B cell (primary cell): ENCODE results near the gene FGFR3. TPM values are rescaled to one million over a fixed set of nuclear protein-coding genes. Genes with fewer than 3 reads are reported as not detected.

Source experiments
- ATAC-seq: fragments of 200-7000 bp; cut with Tn5 transposase; one replicate; pipeline ENCODE4 v1.10.0; 2021; ENCODE audit warnings: low read depth, mild to moderate bottlenecking, moderate number of reproducible peaks, moderate library complexity
- CTCF ChIA-PET: fragments of 350-600 bp; sonication (Branson Sonifier 250); formaldehyde crosslinking; loops from one replicate; lab custom pipeline; 2021; ENCODE audit warnings: antibody characterized with exemption, inconsistent platforms; lab: Charles Lee
- POLR2A ChIA-PET: fragments of 350-600 bp; sonication (Branson Sonifier 250); formaldehyde crosslinking; loops from one replicate; lab custom pipeline; 2021; ENCODE audit warnings: antibody characterized with exemption; lab: Charles Lee
- DNase-seq: peaks from one replicate; pipeline ENCODE4 v3.0.0; 2013
- H2AFZ ChIP-seq: 2 replicates; pipeline ENCODE4 v1.6.1; 2012; ENCODE audit warnings: mild to moderate bottlenecking, low read depth, low read length; ENCODE audit not compliant: insufficient read depth, poor library complexity, severe bottlenecking
- H3K27ac ChIP-seq, 2 donors: 1 replicate in 1 of 2; 2 replicates in 1 of 2; pipeline ENCODE4 v1.5.1; 2012 to 2013; ENCODE audit warnings: low read length in 2 of 2, mild to moderate bottlenecking in 2 of 2, moderate library complexity in 1 of 2
- H3K27me3 ChIP-seq, 4 experiments: fragments of 200-600 bp in 1 of 4; sonication (generic) in 1 of 4; replicated peaks in 1 of 4; 1 replicate in 2 of 4; 2 replicates in 2 of 4; pipeline versions ENCODE4 v1.6.1 to v1.7.0; 2013 to 2016; ENCODE audit warnings: low read length in 3 of 4, mild to moderate bottlenecking in 2 of 4, mixed read lengths in 1 of 4, moderate library complexity in 1 of 4; ENCODE audit not compliant: insufficient read depth in 4 of 4, control insufficient read depth in 3 of 4; ENCODE audit errors: control extremely low read depth in 1 of 4
- H3K36me3 ChIP-seq, 2 experiments: replicated peaks in 1 of 2; 1 replicate in 1 of 2; 2 replicates in 1 of 2; pipeline versions ENCODE4 v1.6.1 to v1.7.1; 2013; ENCODE audit warnings: low read length in 1 of 2; ENCODE audit not compliant: insufficient read depth in 2 of 2, control insufficient read depth in 1 of 2; ENCODE audit errors: control extremely low read depth in 1 of 2, extremely low read depth in 1 of 2
- H3K4me1 ChIP-seq, 2 donors: fragments of 200-600 bp in 1 of 2; sonication (generic) in 1 of 2; 1 replicate in 1 of 2; 2 replicates in 1 of 2; pipeline versions ENCODE4 v1.5.1 to v1.6.1; 2013 to 2017; ENCODE audit warnings: low read length in 2 of 2; ENCODE audit not compliant: control insufficient read depth in 2 of 2, insufficient read depth in 2 of 2
- H3K4me2 ChIP-seq: replicated peaks from 2 replicates; pipeline ENCODE3; 2012; ENCODE audit warnings: mild to moderate bottlenecking, low read depth, low read length; ENCODE audit not compliant: poor library complexity, severe bottlenecking
- H3K4me3 ChIP-seq, 5 experiments: fragments of 200-600 bp in 1 of 5; sonication (generic) in 1 of 5; 1 replicate in 3 of 5; 2 replicates in 2 of 5; pipeline versions ENCODE4 v1.5.1 to v1.7.0; 2011 to 2016; ENCODE audit warnings: low read length in 4 of 5, mild to moderate bottlenecking in 4 of 5, low read depth in 2 of 5, control low read depth in 1 of 5, moderate library complexity in 1 of 5; ENCODE audit not compliant: insufficient read depth in 1 of 5; ENCODE audit errors: control extremely low read depth in 1 of 5, extremely low read depth in 1 of 5
- H3K79me2 ChIP-seq: fragments of 200-600 bp; sonication (generic); one replicate; pipeline ENCODE4 v1.6.0; 2016; ENCODE audit warnings: low read length; ENCODE audit not compliant: control insufficient read depth, insufficient read depth
- H3K9ac ChIP-seq: fragments of 200-600 bp; sonication (generic); 2 replicates; pipeline ENCODE4 v1.6.1; 2017; ENCODE audit warnings: mild to moderate bottlenecking, low read length, moderate library complexity
- H3K9me3 ChIP-seq, 3 donors: one replicate each; pipeline versions ENCODE4 v1.6.1 to v1.7.1; 2013; ENCODE audit warnings: low read length in 2 of 3; ENCODE audit not compliant: control insufficient read depth in 2 of 3, insufficient read depth in 1 of 3; ENCODE audit errors: control extremely low read depth in 1 of 3
- H4K20me1 ChIP-seq: 2 replicates; pipeline ENCODE4 v1.6.0; 2012; ENCODE audit warnings: mild to moderate bottlenecking, low read length; ENCODE audit not compliant: insufficient read depth, control insufficient read depth, poor library complexity, severe bottlenecking
- H3K27ac Mint-ChIP-seq: one replicate; pipeline ENCODE4 v1.8.0; 2021; ENCODE audit warnings: mixed read lengths
- H3K27me3 Mint-ChIP-seq: one replicate; pipeline ENCODE4 v1.8.0; 2021; ENCODE audit warnings: mixed read lengths
- H3K4me1 Mint-ChIP-seq: one replicate; pipeline ENCODE4 v1.8.0; 2021; ENCODE audit warnings: mixed read lengths
- H3K4me3 Mint-ChIP-seq: one replicate; pipeline ENCODE4 v1.8.0; 2021; ENCODE audit warnings: mixed read lengths
- H3K9me3 Mint-ChIP-seq: one replicate; pipeline ENCODE4 v1.8.0; 2022; ENCODE audit warnings: mixed read lengths; ENCODE audit not compliant: insufficient read depth
- EZH2 ChIP-seq: IDR thresholded peaks from 2 replicates; pipeline ENCODE4 v1.6.1; 2012; ENCODE audit warnings: borderline replicate concordance, low read depth, mild to moderate bottlenecking, moderate library complexity, low read length; ENCODE audit not compliant: insufficient read depth, poor library complexity, severe bottlenecking
- WGBS: methylation state at CpG from one replicate; pipeline ENCODE4 v1.1.5; 2013; ENCODE audit warnings: missing lambda C conversion rate; ENCODE audit not compliant: insufficient coverage; 5-methylcytosine and 5-hydroxymethylcytosine counted together
- intact Hi-C: fragments of 100-400 bp; cut with micrococcal nuclease; formaldehyde crosslinking; loops from one replicate; pipeline ENCODE4 v1.10.0; 2022
- polyA plus RNA-seq: library from polyadenylated mRNA; depleted of rRNA; stranded (reverse); fragments of >200 nt; gene quantifications from 2 replicates; pipeline ENCODE4 v1.2.3, GENCODE V29; 2012
- total RNA-seq, 2 donors: library from RNA; stranded (reverse); fragments of 120-200 nt in 1 of 2; gene quantifications; 1 replicate in 1 of 2; 2 replicates in 1 of 2; pipeline versions ENCODE4 v1.2.3 to v1.2.4, GENCODE V29; 2013 to 2022
- TF ChIP-seq, protein P1 (sequence below): fragments of 200-600 bp; IDR thresholded peaks from one replicate; pipeline ENCODE4 v1.8.0; 2022; ENCODE audit warnings: antibody characterized with exemption, mild to moderate bottlenecking

Gene FGFR3
- total and polyA plus RNA-seq, 2 donors (not counting 1 experiment from before 2014, with no cell fraction given): not detected

DNA sequence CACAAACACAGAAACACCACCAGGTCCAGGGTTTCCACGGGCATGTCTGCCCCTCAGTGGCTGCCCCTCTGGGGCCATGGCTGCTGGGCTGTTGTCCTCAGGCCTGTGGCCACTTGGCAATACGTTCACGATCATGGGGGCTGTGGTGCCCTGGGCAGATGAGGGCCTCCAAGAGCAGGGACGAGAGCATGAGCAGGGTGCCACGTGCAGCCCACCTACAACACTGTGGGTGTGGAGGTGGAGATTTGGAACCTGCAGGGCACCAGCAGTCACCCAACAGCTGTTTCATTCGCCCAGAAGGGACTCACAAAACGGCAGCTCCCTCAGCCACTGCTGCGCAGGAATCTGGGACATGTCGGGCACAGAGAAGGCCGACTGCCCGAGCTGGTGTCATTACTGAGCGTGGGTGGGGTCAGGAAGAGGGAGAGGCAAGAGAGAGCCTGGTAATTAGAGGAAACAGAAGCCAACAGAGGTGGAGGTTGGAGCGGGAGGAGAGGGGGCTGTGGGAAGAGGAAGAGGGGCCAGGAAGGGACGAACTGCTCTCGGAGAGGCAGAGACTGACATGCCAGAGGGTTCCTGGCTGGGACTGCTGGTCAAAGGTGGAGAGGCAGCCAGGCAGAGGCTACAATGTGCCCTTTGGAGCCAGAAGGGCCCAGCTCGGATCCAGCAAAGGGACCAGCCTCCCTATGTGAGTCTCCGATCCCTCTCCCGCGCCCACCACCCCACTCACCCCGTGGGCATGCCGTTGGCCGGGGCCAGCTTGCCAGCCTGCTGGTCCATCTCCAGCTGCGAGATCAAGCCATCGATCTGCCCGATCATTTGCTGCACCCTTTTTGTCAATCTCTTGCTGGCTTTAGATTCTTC, 23.1 kb downstream of the FGFR3 start:
- no peaks in the 10 kb centered on the region for H3K4me1 ChIP-seq
- no peak for TF ChIP-seq EZH2
- TF ChIP-seq, protein P1, sequence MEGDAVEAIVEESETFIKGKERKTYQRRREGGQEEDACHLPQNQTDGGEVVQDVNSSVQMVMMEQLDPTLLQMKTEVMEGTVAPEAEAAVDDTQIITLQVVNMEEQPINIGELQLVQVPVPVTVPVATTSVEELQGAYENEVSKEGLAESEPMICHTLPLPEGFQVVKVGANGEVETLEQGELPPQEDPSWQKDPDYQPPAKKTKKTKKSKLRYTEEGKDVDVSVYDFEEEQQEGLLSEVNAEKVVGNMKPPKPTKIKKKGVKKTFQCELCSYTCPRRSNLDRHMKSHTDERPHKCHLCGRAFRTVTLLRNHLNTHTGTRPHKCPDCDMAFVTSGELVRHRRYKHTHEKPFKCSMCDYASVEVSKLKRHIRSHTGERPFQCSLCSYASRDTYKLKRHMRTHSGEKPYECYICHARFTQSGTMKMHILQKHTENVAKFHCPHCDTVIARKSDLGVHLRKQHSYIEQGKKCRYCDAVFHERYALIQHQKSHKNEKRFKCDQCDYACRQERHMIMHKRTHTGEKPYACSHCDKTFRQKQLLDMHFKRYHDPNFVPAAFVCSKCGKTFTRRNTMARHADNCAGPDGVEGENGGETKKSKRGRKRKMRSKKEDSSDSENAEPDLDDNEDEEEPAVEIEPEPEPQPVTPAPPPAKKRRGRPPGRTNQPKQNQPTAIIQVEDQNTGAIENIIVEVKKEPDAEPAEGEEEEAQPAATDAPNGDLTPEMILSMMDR: no peak
- no peak overlapping the region for H3K4me3 Mint-ChIP-seq
- no peaks in the 10 kb centered on the region for H3K9me3 Mint-ChIP-seq
- no peak overlapping the region for H3K4me3 ChIP-seq
- no peaks in the 10 kb centered on the region for H3K9me3 ChIP-seq
- no peak overlapping the region for H3K27ac ChIP-seq
- H3K27me3 Mint-ChIP-seq: no peaks in the 10 kb centered on the region
- no peaks in the 10 kb centered on the region for H3K4me1 Mint-ChIP-seq
- H3K36me3 ChIP-seq: peaks cover 16 to 58% of the 10 kb centered on the region in 2 experiments
- no peak overlapping the region for H3K4me2 ChIP-seq
- ATAC-seq (no peak), DNase-seq (no peak)
- H3K9ac ChIP-seq: no peak overlapping the region
- intact Hi-C loops: no loop called here
- H3K27me3 ChIP-seq: no peaks in the 10 kb centered on the region
- WGBS: 95% methylated on average over 20 of the region's 25 CpGs
- no peaks in the 10 kb centered on the region for H4K20me1 ChIP-seq
- no peak overlapping the region for H3K27ac Mint-ChIP-seq
- no peak overlapping the region for H2AFZ ChIP-seq
- no peaks in the 10 kb centered on the region for H3K79me2 ChIP-seq
- POLR2A ChIA-PET: interaction anchor here (0.7 kb wide), 1 partner anchor 37 kb away, joined by 5 read pairs; no protein-coding TSS in a partner anchor
- CTCF ChIA-PET: interaction anchor here (4.1 kb wide), 1 partner anchor 83 kb away, joined by 16 read pairs; no protein-coding TSS in a partner anchor

DNA sequence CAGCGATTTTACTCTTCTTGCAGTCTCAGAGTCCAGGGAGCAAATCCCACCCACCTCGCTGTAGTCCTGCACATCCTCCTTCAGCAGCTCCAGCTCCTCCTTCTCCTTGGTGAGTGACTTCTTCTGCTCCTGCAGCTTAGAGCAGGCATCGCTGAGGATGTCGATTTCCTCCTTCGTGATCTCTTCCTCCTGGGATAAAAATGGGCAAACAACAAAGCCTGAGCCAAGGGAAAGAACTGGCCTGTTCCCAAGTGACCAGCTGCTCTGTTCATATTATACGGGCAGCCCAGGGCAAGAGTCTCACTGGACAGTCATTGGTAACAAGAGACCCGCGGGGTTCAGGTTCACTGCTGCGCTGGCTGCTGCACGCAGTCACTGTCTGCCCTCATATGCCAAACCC, 26.2 kb downstream of the FGFR3 start:
- WGBS: 99% methylated on average over 10 of the region's 10 CpGs
- POLR2A ChIA-PET: no interaction called here
- TF ChIP-seq, protein P1: no peak
- no peak for TF ChIP-seq EZH2
- Mint-ChIP-seq H3K27me3 (no peaks in the 10 kb centered on the region), H3K27ac (no peak overlapping the region), H3K9me3 (no peaks in the 10 kb centered on the region), H3K4me3 (no peak overlapping the region), H3K4me1 (no peaks in the 10 kb centered on the region)
- H3K79me2 ChIP-seq: no peaks in the 10 kb centered on the region
- H3K4me3 ChIP-seq: no peak overlapping the region
- intact Hi-C loops: no loop called here
- H3K9ac ChIP-seq: no peak overlapping the region
- H3K4me2 ChIP-seq: no peak overlapping the region
- no peaks in the 10 kb centered on the region for H3K9me3 ChIP-seq
- no peak overlapping the region for H2AFZ ChIP-seq
- no peaks in the 10 kb centered on the region for H3K4me1 ChIP-seq
- H3K27ac ChIP-seq: no peak overlapping the region
- peaks cover 16 to 78% of the 10 kb centered on the region in 2 experiments for H3K36me3 ChIP-seq
- DNase-seq (no peak), ATAC-seq (no peak)
- H3K27me3 ChIP-seq: no peaks in the 10 kb centered on the region
- CTCF ChIA-PET: interaction anchor here (1.4 kb wide), 1 partner anchor 25 kb away, joined by 3 read pairs; no protein-coding TSS in a partner anchor
- no peaks in the 10 kb centered on the region for H4K20me1 ChIP-seq
